GM12878 (cell line): Measurements from ENCODE around the gene NCF4. TPM values are rescaled to one million over a fixed set of nuclear protein-coding genes. Genes with fewer than 3 reads are reported as not detected.

ENCODE experiments used
- BCL11A ChIP-seq: IDR thresholded peaks from 2 replicates; pipeline ENCODE4 v1.6.1; 2011; ENCODE audit warnings: low read depth, low read length
- BHLHE40 ChIP-seq, 2 experiments: fragments of 450-650 bp in 1 of 2; IDR thresholded peaks; 2 replicates each; pipeline ENCODE4 v1.6.1; 2011 to 2017; ENCODE audit warnings: low read depth in 2 of 2, borderline replicate concordance in 1 of 2, improper control_type of control experiment in 1 of 2, low read length in 1 of 2, mild to moderate bottlenecking in 1 of 2
- CEBPB ChIP-seq, 2 experiments: fragments of 150-350 bp in 1 of 2; IDR thresholded peaks; 2 replicates each; pipeline ENCODE4 v1.6.1; 2012 to 2014; ENCODE audit warnings: low read depth in 2 of 2, low read length in 2 of 2, borderline replicate concordance in 1 of 2, inconsistent platforms in 1 of 2
- EED ChIP-seq: sonication (generic); IDR thresholded peaks from 2 replicates; pipeline ENCODE4 v1.6.1; 2016; ENCODE audit warnings: antibody characterized with exemption, low read depth
- EZH2 ChIP-seq: IDR thresholded peaks from 2 replicates; pipeline ENCODE4 v1.6.1; 2012; ENCODE audit warnings: low read depth, mild to moderate bottlenecking, control low read depth, inconsistent platforms, low read length, borderline replicate concordance; ENCODE audit not compliant: control insufficient read depth
- IRF5 ChIP-seq: fragments of 450-650 bp; IDR thresholded peaks from 2 replicates; pipeline ENCODE4 v1.6.1; 2017; ENCODE audit warnings: borderline replicate concordance
- NFYB ChIP-seq: IDR thresholded peaks from 2 replicates; pipeline ENCODE4 v1.6.1; 2011; ENCODE audit warnings: low read depth, mild to moderate bottlenecking, low read length, improper control_type of control experiment, moderate library complexity; ENCODE audit not compliant: insufficient read depth
- NR2C1 ChIP-seq: fragments of 450-650 bp; IDR thresholded peaks from 2 replicates; pipeline ENCODE4 v1.6.1; 2017; ENCODE audit warnings: antibody characterized with exemption, mild to moderate bottlenecking, moderate library complexity
- NR2F1 ChIP-seq: fragments of 450-650 bp; conservative IDR thresholded peaks from 2 replicates; pipeline ENCODE4 v1.6.1; 2017; ENCODE audit warnings: mild to moderate bottlenecking
- RB1 ChIP-seq: fragments of 450-650 bp; formaldehyde crosslinking; IDR thresholded peaks from 2 replicates; pipeline ENCODE4 v1.6.1; 2017; ENCODE audit warnings: mild to moderate bottlenecking, borderline replicate concordance
- RBBP5 ChIP-seq: fragments of 200-600 bp; sonication (generic); conservative IDR thresholded peaks from 2 replicates; pipeline ENCODE4 v1.6.1; 2016
- RELA ChIP-seq: fragments of 450-650 bp; IDR thresholded peaks from 2 replicates; pipeline ENCODE4 v1.8.0; 2014; ENCODE audit warnings: borderline replicate concordance; ENCODE audit not compliant: partially characterized antibody
- SMAD5 ChIP-seq: IDR thresholded peaks from 2 replicates; pipeline ENCODE4 v1.6.1; 2016; ENCODE audit warnings: antibody characterized with exemption, low read depth
- SREBF1 ChIP-seq: IDR thresholded peaks from 2 replicates; pipeline ENCODE4 v1.6.1; 2012; ENCODE audit warnings: mild to moderate bottlenecking, low read length
- STAT1 ChIP-seq: fragments of 450-650 bp; conservative IDR thresholded peaks from 2 replicates; pipeline ENCODE4 v1.6.1; 2014; ENCODE audit warnings: antibody characterized with exemption, mild to moderate bottlenecking
- TARDBP ChIP-seq: IDR thresholded peaks from 2 replicates; pipeline ENCODE4 v1.6.1; 2016; ENCODE audit warnings: borderline replicate concordance
- TBL1XR1 ChIP-seq: IDR thresholded peaks from 2 replicates; pipeline ENCODE4 v1.6.1; 2012; ENCODE audit warnings: low read depth, low read length, improper control_type of control experiment
- WRNIP1 ChIP-seq: IDR thresholded peaks from 2 replicates; pipeline ENCODE4 v1.6.1; 2011; ENCODE audit warnings: low read depth, low read length, improper control_type of control experiment, borderline replicate concordance
- ZNF217 ChIP-seq: fragments of 450-650 bp; IDR thresholded peaks from 2 replicates; pipeline ENCODE4 v1.6.1; 2017; ENCODE audit warnings: antibody characterized with exemption, mild to moderate bottlenecking
- polyA plus RNA-seq, 11 experiments: library from polyadenylated mRNA; depleted of rRNA in 4 of 11; unstranded in 6 of 11; stranded (reverse) in 5 of 11; fragments of >200 nt; fragmentation: Nextera tagmentation in 4 of 11; fragmentation: Illumina TruSeq in 1 of 11; extraction: Ambion mirVana in 4 of 11; extraction: Trizol in 1 of 11; gene quantifications; 1 replicate in 1 of 11; 2 replicates in 10 of 11; pipeline versions ENCODE4 v1.2.1 to v1.2.3, GENCODE V29; 2011 to 2016; ENCODE audit warnings: inconsistent platforms in 2 of 11, missing spikeins in 2 of 11, low read depth in 1 of 11
- total RNA-seq, 4 experiments: library from RNA; depleted of rRNA in 3 of 4; stranded (reverse); fragments of >200 nt in 3 of 4; fragmentation: Illumina TruSeq in 1 of 4; extraction: Trizol in 1 of 4; gene quantifications; 2 replicates each; pipeline versions ENCODE4 v1.2.1 to v1.2.3, GENCODE V29; 2013 to 2021
- TF ChIP-seq, protein P1 (sequence below): IDR thresholded peaks from 2 replicates; pipeline ENCODE4 v1.6.1; 2012; ENCODE audit warnings: low read length, inconsistent platforms
- TF ChIP-seq, protein P2 (sequence below): fragments of 450-650 bp; conservative IDR thresholded peaks from 2 replicates; pipeline ENCODE4 v1.6.1; 2017; ENCODE audit warnings: mild to moderate bottlenecking, moderate library complexity
- TF ChIP-seq, protein P3 (sequence below): fragments of 450-650 bp; formaldehyde crosslinking; IDR thresholded peaks from 2 replicates; pipeline ENCODE4 v1.4.0; 2020; ENCODE audit warnings: mild to moderate bottlenecking, moderate library complexity

Gene NCF4
- total and polyA plus RNA-seq, 10 of the 15 experiments (the other 5 are each of a cell fraction or from before 2014, with no cell fraction given): 22.9 to 136 (median 72.5) TPM

- no peak; the same call in 1 of the 2 replicates for TF ChIP-seq RB1
- TF ChIP-seq SMAD5: no peak
- peak; percentile 76; the same call in 1 of the 2 replicates for TF ChIP-seq EED
- TF ChIP-seq BHLHE40 (IDR thresholded peaks at IDR 0.05; ENCODE audit: borderline replicate concordance in 1 of 2, low read depth in 2 of 2, low read length in 1 of 2): no peak; a peak in 1 of 4 replicates
- no peak for TF ChIP-seq EZH2
- TF ChIP-seq, protein P1, sequence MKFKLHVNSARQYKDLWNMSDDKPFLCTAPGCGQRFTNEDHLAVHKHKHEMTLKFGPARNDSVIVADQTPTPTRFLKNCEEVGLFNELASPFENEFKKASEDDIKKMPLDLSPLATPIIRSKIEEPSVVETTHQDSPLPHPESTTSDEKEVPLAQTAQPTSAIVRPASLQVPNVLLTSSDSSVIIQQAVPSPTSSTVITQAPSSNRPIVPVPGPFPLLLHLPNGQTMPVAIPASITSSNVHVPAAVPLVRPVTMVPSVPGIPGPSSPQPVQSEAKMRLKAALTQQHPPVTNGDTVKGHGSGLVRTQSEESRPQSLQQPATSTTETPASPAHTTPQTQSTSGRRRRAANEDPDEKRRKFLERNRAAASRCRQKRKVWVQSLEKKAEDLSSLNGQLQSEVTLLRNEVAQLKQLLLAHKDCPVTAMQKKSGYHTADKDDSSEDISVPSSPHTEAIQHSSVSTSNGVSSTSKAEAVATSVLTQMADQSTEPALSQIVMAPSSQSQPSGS: no peak; the same call in 1 of the 2 replicates
- TF ChIP-seq, protein P2, sequence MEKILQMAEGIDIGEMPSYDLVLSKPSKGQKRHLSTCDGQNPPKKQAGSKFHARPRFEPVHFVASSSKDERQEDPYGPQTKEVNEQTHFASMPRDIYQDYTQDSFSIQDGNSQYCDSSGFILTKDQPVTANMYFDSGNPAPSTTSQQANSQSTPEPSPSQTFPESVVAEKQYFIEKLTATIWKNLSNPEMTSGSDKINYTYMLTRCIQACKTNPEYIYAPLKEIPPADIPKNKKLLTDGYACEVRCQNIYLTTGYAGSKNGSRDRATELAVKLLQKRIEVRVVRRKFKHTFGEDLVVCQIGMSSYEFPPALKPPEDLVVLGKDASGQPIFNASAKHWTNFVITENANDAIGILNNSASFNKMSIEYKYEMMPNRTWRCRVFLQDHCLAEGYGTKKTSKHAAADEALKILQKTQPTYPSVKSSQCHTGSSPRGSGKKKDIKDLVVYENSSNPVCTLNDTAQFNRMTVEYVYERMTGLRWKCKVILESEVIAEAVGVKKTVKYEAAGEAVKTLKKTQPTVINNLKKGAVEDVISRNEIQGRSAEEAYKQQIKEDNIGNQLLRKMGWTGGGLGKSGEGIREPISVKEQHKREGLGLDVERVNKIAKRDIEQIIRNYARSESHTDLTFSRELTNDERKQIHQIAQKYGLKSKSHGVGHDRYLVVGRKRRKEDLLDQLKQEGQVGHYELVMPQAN: no peak
- no peak for TF ChIP-seq RBBP5
- TF ChIP-seq NFYB: peak; percentile 45; the same call in 1 of the 2 replicates
- no peak for TF ChIP-seq NR2C1
- no peak for TF ChIP-seq TARDBP
- no peak for TF ChIP-seq STAT1
- TF ChIP-seq TBL1XR1: no peak
- no peak for TF ChIP-seq WRNIP1
- TF ChIP-seq IRF5: no peak
- peak; percentile 85 for TF ChIP-seq BCL11A
- TF ChIP-seq CEBPB (IDR thresholded peaks at IDR 0.05; ENCODE audit: borderline replicate concordance in 1 of 2, low read depth in 2 of 2, low read length in 2 of 2): no peak
- TF ChIP-seq ZNF217: peak; percentile 17; the same call in 1 of the 2 replicates
- no peak for TF ChIP-seq SREBF1
- TF ChIP-seq NR2F1: peak; percentile 26; the same call in 1 of the 2 replicates
- TF ChIP-seq RELA: peak; percentile 89
- TF ChIP-seq, protein P3, sequence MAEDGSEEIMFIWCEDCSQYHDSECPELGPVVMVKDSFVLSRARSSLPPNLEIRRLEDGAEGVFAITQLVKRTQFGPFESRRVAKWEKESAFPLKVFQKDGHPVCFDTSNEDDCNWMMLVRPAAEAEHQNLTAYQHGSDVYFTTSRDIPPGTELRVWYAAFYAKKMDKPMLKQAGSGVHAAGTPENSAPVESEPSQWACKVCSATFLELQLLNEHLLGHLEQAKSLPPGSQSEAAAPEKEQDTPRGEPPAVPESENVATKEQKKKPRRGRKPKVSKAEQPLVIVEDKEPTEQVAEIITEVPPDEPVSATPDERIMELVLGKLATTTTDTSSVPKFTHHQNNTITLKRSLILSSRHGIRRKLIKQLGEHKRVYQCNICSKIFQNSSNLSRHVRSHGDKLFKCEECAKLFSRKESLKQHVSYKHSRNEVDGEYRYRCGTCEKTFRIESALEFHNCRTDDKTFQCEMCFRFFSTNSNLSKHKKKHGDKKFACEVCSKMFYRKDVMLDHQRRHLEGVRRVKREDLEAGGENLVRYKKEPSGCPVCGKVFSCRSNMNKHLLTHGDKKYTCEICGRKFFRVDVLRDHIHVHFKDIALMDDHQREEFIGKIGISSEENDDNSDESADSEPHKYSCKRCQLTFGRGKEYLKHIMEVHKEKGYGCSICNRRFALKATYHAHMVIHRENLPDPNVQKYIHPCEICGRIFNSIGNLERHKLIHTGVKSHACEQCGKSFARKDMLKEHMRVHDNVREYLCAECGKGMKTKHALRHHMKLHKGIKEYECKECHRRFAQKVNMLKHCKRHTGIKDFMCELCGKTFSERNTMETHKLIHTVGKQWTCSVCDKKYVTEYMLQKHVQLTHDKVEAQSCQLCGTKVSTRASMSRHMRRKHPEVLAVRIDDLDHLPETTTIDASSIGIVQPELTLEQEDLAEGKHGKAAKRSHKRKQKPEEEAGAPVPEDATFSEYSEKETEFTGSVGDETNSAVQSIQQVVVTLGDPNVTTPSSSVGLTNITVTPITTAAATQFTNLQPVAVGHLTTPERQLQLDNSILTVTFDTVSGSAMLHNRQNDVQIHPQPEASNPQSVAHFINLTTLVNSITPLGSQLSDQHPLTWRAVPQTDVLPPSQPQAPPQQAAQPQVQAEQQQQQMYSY (CRISPR knock-in tag): no peak
These were observed 13.0 kb downstream of the NCF4 start (continued) for GRCh38 chr22:36873614-36874308.
